Lower leg skin (tissue), 3 donors: ENCODE results near the gene NMS.

Experiments used
- POLR2A ChIP-seq, 2 donors: fragments of 450-650 bp; IDR thresholded peaks; one replicate each; pipeline ENCODE4 v1.6.1; 2016 to 2017; ENCODE audit warnings: antibody characterized with exemption in 2 of 2, mild to moderate bottlenecking in 1 of 2, moderate library complexity in 1 of 2
- TF ChIP-seq, protein P1 (sequence below), 3 donors: fragments of 450-650 bp; IDR thresholded peaks; one replicate each; pipeline ENCODE4 v1.5.1; 2016; ENCODE audit warnings: antibody characterized with exemption in 3 of 3, mild to moderate bottlenecking in 3 of 3, moderate library complexity in 2 of 3

DNA sequence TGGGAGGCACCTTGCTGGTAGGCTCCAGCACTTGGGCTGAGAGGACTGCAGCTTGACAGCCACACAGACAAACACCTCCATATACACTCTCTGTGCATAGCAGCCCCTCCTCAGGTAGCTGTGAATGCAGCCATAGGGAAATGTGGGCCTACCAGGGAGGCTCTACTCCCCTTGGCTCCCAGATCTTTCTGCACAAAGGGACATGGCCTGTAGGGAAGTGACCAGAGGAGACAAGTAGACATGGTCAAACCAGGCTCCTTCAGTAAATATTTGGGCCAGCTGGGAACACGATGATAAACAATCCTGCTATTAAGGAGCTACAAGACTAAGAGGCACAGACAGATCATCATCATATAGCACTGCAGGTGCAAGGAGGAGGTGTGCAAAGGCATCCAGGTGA, 56.6 kb downstream of the NMS start:
- TF ChIP-seq, protein P1, sequence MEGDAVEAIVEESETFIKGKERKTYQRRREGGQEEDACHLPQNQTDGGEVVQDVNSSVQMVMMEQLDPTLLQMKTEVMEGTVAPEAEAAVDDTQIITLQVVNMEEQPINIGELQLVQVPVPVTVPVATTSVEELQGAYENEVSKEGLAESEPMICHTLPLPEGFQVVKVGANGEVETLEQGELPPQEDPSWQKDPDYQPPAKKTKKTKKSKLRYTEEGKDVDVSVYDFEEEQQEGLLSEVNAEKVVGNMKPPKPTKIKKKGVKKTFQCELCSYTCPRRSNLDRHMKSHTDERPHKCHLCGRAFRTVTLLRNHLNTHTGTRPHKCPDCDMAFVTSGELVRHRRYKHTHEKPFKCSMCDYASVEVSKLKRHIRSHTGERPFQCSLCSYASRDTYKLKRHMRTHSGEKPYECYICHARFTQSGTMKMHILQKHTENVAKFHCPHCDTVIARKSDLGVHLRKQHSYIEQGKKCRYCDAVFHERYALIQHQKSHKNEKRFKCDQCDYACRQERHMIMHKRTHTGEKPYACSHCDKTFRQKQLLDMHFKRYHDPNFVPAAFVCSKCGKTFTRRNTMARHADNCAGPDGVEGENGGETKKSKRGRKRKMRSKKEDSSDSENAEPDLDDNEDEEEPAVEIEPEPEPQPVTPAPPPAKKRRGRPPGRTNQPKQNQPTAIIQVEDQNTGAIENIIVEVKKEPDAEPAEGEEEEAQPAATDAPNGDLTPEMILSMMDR (IDR thresholded peaks at IDR 0.05) = no peak
- no peak for TF ChIP-seq POLR2A (IDR thresholded peaks at IDR 0.05)
